Activated CD8-positive, alpha-beta T cell treated with anti-CD3 and anti-CD28 coated beads for 36 hours (primary cell): ENCODE measurements around the gene CRIM1. TPM values are rescaled to one million over a fixed set of nuclear protein-coding genes. Genes with fewer than 3 reads are reported as not detected.

ENCODE experiments used
- ATAC-seq: fragments of 200-7000 bp; cut with Tn5 transposase; one replicate; pipeline ENCODE4 v1.10.0; 2021; ENCODE audit warnings: mild to moderate bottlenecking, moderate library complexity
- CTCF ChIA-PET: fragments of 350-600 bp; sonication (Branson Sonifier 250); formaldehyde crosslinking; loops from one replicate; lab custom pipeline; 2021; ENCODE audit warnings: antibody characterized with exemption; lab: Charles Lee
- POLR2A ChIA-PET: fragments of 350-600 bp; sonication (Branson Sonifier 250); formaldehyde crosslinking; loops from one replicate; lab custom pipeline; 2021; ENCODE audit warnings: antibody characterized with exemption; lab: Charles Lee
- DNase-seq: peaks from one replicate; pipeline ENCODE4 v3.0.0-alpha.2; 2020
- H3K27ac Mint-ChIP-seq: one replicate; pipeline ENCODE4 v1.8.0; 2021; ENCODE audit warnings: mild to moderate bottlenecking, mixed read lengths
- H3K27me3 Mint-ChIP-seq: one replicate; pipeline ENCODE4 v1.8.0; 2021; ENCODE audit warnings: mixed read lengths
- H3K36me3 Mint-ChIP-seq: one replicate; pipeline ENCODE4 v1.8.0; 2021; ENCODE audit warnings: low read depth, mixed read lengths
- H3K4me1 Mint-ChIP-seq: one replicate; pipeline ENCODE4 v1.8.0; 2021; ENCODE audit warnings: low read depth, mixed read lengths
- H3K4me3 Mint-ChIP-seq: one replicate; pipeline ENCODE4 v1.8.0; 2021; ENCODE audit warnings: mild to moderate bottlenecking, moderate library complexity, mixed read lengths
- H3K9me3 Mint-ChIP-seq: one replicate; pipeline ENCODE4 v1.8.0; 2021; ENCODE audit warnings: mixed read lengths
- intact Hi-C: fragments of 100-400 bp; cut with micrococcal nuclease; formaldehyde crosslinking; loops from one replicate; pipeline ENCODE4 v1.10.0; 2022
- total RNA-seq, 2 experiments: library from RNA; stranded (reverse); gene quantifications; one replicate each; pipeline ENCODE4 v1.2.3, GENCODE V29; 2021
- TF ChIP-seq, protein P1 (sequence below): fragments of 200-600 bp; IDR thresholded peaks from one replicate; pipeline ENCODE4 v1.8.0; 2022; ENCODE audit warnings: antibody characterized with exemption, mild to moderate bottlenecking

Gene CRIM1
- total RNA-seq, 2 experiments from 2014 or later, result 14.4 to 15.9 TPM

DNA sequence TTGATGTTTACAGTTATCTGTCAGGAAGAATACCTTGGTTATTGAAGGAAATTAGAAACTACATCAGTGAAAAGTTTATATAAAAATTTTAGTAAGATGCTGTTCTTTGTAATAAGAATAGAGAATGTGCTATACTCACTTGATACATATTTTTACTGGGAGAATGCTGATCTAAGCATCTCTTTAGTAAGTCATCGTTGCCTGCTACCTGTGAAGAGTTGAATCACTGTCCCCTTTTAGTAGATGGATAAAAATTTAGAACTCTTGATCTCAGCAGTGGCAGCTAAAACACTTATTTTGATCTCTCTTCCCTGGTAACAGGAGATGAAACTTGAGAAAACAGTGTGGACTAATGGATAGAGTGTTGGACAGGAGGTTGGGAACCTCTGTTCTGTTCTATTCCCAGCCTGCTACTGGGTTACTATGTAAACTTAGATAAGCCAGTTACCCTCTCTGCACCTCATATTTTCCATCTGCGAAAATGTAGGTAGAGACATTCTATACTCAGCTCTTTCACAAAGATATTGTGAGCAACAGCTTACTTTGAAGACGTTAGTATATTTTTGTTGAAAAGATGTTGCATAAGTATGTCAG is 142.1 kb downstream of the CRIM1 start:
- no peaks in the 10 kb centered on the region for H3K27me3 Mint-ChIP-seq
- no peaks in the 10 kb centered on the region for H3K4me1 Mint-ChIP-seq
- no peak overlapping the region for H3K4me3 Mint-ChIP-seq
- DNase-seq, result no peak
- ChIA-PET CTCF (no interaction called here), POLR2A (no interaction called here)
- no peaks in the 10 kb centered on the region for H3K9me3 Mint-ChIP-seq
- no peak for ATAC-seq
- no peak overlapping the region for H3K27ac Mint-ChIP-seq
- H3K36me3 Mint-ChIP-seq, result no peaks in the 10 kb centered on the region
- intact Hi-C loops, result no loop called here
- TF ChIP-seq, protein P1, sequence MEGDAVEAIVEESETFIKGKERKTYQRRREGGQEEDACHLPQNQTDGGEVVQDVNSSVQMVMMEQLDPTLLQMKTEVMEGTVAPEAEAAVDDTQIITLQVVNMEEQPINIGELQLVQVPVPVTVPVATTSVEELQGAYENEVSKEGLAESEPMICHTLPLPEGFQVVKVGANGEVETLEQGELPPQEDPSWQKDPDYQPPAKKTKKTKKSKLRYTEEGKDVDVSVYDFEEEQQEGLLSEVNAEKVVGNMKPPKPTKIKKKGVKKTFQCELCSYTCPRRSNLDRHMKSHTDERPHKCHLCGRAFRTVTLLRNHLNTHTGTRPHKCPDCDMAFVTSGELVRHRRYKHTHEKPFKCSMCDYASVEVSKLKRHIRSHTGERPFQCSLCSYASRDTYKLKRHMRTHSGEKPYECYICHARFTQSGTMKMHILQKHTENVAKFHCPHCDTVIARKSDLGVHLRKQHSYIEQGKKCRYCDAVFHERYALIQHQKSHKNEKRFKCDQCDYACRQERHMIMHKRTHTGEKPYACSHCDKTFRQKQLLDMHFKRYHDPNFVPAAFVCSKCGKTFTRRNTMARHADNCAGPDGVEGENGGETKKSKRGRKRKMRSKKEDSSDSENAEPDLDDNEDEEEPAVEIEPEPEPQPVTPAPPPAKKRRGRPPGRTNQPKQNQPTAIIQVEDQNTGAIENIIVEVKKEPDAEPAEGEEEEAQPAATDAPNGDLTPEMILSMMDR, result no peak

DNA sequence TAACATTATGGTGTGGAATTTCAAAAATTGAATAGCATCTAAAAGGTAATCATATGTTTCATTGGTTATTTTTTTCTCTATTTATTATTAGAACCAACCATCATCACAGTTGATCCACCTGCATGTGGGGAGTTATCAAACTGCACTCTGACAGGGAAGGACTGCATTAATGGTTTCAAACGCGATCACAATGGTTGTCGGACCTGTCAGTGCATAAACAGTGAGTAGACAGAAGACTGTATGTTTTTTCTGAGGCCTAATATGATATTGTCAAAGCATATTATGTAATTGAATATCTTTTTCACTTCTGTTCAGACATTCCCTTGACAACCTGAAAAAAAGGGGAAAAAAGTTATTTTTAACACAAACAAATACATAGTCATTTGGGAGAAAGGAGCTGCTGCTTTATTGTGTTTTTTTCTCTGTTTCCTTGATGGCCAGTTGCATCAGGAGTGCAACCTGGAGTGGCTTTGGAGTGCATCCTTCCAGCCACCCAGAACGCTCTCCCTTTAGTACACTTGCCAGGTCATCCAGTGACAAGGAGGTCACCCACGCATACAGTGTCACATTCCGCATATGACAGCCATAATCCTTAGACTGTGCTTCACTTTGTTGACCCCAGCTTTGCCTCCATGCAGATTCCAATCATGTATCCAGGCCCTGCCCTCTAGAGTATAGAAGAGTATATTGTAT is 143.7 kb downstream of the CRIM1 start:
- H3K4me1 Mint-ChIP-seq, result no peaks in the 10 kb centered on the region
- ATAC-seq (no peak), DNase-seq (no peak)
- H3K9me3 Mint-ChIP-seq, result no peaks in the 10 kb centered on the region
- CTCF ChIA-PET, result no interaction called here
- no peaks in the 10 kb centered on the region for H3K27me3 Mint-ChIP-seq
- H3K27ac Mint-ChIP-seq, result no peak overlapping the region
- H3K36me3 Mint-ChIP-seq, result no peaks in the 10 kb centered on the region
- POLR2A ChIA-PET, result no interaction called here
- intact Hi-C loops, result no loop called here
- no peak overlapping the region for H3K4me3 Mint-ChIP-seq
- TF ChIP-seq, protein P1, result no peak

DNA sequence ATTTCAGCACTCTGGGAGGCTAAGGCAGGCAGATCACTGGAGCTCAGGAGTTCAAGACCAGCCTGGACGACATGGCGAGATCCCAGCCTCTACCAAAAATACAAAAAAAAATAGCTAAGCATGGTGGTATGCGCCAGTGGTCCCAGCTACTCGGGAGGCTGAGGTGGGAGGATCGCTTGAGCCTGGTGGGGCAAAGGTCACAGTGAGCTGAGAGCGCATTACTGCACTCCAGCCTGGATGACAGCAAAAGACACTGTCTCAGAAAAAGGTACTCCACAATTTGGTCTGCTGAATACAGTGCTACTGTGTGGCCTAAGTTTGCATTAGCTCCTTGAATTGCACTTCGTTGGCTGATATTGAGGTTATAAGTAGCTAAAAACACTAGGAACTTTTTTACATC is 144.5 kb downstream of the CRIM1 start:
- Mint-ChIP-seq H3K4me3 (no peak overlapping the region), H3K27ac (no peak overlapping the region), H3K27me3 (no peaks in the 10 kb centered on the region), H3K36me3 (no peaks in the 10 kb centered on the region), H3K4me1 (no peaks in the 10 kb centered on the region), H3K9me3 (no peaks in the 10 kb centered on the region)
- CTCF ChIA-PET, result no interaction called here
- DNase-seq, result no peak
- intact Hi-C loops, result no loop called here
- TF ChIP-seq, protein P1, result no peak
- POLR2A ChIA-PET, result no interaction called here
- ATAC-seq, result no peak

DNA sequence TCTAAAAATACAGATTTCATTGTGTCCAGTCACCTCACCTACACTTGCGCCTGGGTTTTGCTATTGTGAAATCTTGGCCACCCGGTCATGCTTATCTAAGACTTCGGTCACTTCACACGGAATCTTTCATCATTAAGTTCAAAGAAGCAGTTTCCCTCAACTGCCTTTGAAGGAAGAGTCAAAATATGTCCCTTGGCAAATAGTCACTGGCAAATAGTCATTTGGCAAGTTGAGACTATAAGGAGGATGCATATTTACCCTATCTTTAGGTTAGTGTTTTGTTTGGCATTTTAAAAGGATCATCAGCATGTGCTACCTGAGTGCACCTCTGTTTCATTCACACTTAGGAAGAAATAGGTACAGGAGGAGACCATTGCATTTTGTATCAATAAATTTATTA is 146.5 kb downstream of the CRIM1 start:
- no peaks in the 10 kb centered on the region for H3K36me3 Mint-ChIP-seq
- ATAC-seq (no peak), DNase-seq (no peak)
- no peaks in the 10 kb centered on the region for H3K9me3 Mint-ChIP-seq
- no peaks in the 10 kb centered on the region for H3K27me3 Mint-ChIP-seq
- CTCF ChIA-PET, result no interaction called here
- TF ChIP-seq, protein P1, result no peak
- H3K4me1 Mint-ChIP-seq, result no peaks in the 10 kb centered on the region
- POLR2A ChIA-PET, result no interaction called here
- intact Hi-C loops, result no loop called here
- no peak overlapping the region for H3K27ac Mint-ChIP-seq
- H3K4me3 Mint-ChIP-seq, result no peak overlapping the region

DNA sequence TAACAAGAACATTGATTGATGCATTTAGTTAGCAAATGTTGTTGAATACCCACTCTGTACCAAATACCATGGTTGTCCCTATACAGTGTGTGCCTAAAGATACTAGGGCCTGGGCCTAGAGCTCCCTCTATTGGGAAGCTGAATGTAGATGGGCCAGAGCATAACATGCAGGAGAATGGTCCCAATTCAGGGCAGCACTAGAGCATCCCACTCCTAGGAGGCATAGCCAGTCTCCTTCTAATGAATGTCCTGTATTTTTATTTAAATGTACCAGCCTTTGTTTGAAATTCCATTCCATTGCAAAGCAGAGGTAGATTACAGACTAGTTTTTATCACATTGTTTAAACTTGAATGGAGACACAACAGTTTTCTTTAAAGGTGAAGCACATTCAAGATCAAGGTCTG is 151.8 kb downstream of the CRIM1 start:
- ATAC-seq (peak; percentile 78), DNase-seq (peak; percentile 59)
- Mint-ChIP-seq H3K27me3 (no peaks in the 10 kb centered on the region), H3K9me3 (no peaks in the 10 kb centered on the region), H3K36me3 (peaks cover 2% of the 10 kb centered on the region), H3K4me1 (no peaks in the 10 kb centered on the region), H3K27ac (no peak overlapping the region), H3K4me3 (no peak overlapping the region)
- intact Hi-C loops, result loop anchor here (5.0 kb wide), 1 partner anchor 155 kb away; no protein-coding TSS in a partner anchor
- ChIA-PET CTCF (interaction anchor here (1.3 to 2.0 kb wide), 3 partner anchors 19 to 157 kb away, joined by 5 to 8 read pairs (median 6); no protein-coding TSS in a partner anchor), POLR2A (no interaction called here)
- TF ChIP-seq, protein P1, result peak; percentile 66
